Adrenal gland (tissue), 12 donors: ENCODE results near the gene SPP1. TPM values are rescaled to one million over a fixed set of nuclear protein-coding genes. Genes with fewer than 3 reads are reported as not detected.

Experiments used
- DNase-seq, 7 donors: peaks; one replicate each; pipeline ENCODE4 v3.0.0-alpha.2; 2019 to 2020
- H3K27ac ChIP-seq, 5 donors: fragments of 200-600 bp; sonication (generic) in 4 of 5; 1 replicate in 3 of 5; 2 replicates in 2 of 5; pipeline versions ENCODE4 v1.5.1 to v1.8.0; 2016 to 2020; ENCODE audit warnings: mild to moderate bottlenecking in 1 of 5
- H3K27me3 ChIP-seq: fragments of 200-600 bp; 2 replicates; pipeline ENCODE4 v1.8.0; 2021
- H3K36me3 ChIP-seq, 2 donors: fragments of 200-600 bp; replicated peaks in 1 of 2; 1 replicate in 1 of 2; 2 replicates in 1 of 2; pipeline versions ENCODE4 v1.5.1 to v1.8.0; 2018 to 2022
- H3K4me1 ChIP-seq, 2 donors: fragments of 200-600 bp; replicated peaks in 1 of 2; 1 replicate in 1 of 2; 2 replicates in 1 of 2; pipeline versions ENCODE4 v1.5.1 to v1.8.0; 2018 to 2021
- H3K4me3 ChIP-seq, 4 donors: fragments of 200-600 bp; sonication (generic) in 3 of 4; one replicate each; pipeline ENCODE4 v1.5.1; 2016 to 2018
- H3K9me3 ChIP-seq, 3 donors: fragments of 200-600 bp; sonication (generic) in 1 of 3; replicated peaks in 1 of 3; 1 replicate in 2 of 3; 2 replicates in 1 of 3; pipeline versions ENCODE4 v1.5.1 to v1.8.0; 2016 to 2021
- CTCF ChIP-seq, 6 experiments: fragments of 450-650 bp in 4 of 6; fragments of 200-600 bp in 2 of 6; sonication (generic) in 1 of 6; IDR thresholded peaks; 1 replicate in 5 of 6; 2 replicates in 1 of 6; pipeline versions ENCODE4 v1.5.1 to v1.8.0; 2016 to 2021; ENCODE audit warnings: antibody characterized with exemption in 6 of 6, mild to moderate bottlenecking in 2 of 6, moderate library complexity in 1 of 6
- POLR2A ChIP-seq, 2 donors: fragments of 450-650 bp; IDR thresholded peaks; one replicate each; pipeline ENCODE4 v1.6.1; 2017; ENCODE audit warnings: antibody characterized with exemption in 2 of 2, mild to moderate bottlenecking in 2 of 2, moderate library complexity in 1 of 2
- WGBS, 4 donors: extraction: QIAGEN DNeasy Blood & Tissue Kit in 2 of 4; methylation state at CpG; one replicate each; pipeline versions ENCODE4 v1.1.5 to v1.1.7; 2013 to 2017; 5-methylcytosine and 5-hydroxymethylcytosine counted together
- intact Hi-C, 2 donors: fragments of 100-400 bp; cut with DNase I; formaldehyde crosslinking; loops; one replicate each; pipeline versions ENCODE4 v1.14.1 to v1.15.0; 2022 to 2023
- polyA plus RNA-seq, 3 donors: library from polyadenylated mRNA; stranded (reverse); fragments of 200-250 nt in 2 of 3; fragments of 350-450 nt in 1 of 3; fragmentation: Illumina TruSeq in 1 of 3; extraction: RNeasy Lipid Tissue Mini Kit (QIAGEN cat#74804) in 1 of 3; gene quantifications; one replicate each; pipeline ENCODE4 v1.2.3, GENCODE V29; 2013 to 2014
- total RNA-seq, 9 donors: library from RNA; depleted of rRNA in 4 of 9; stranded (reverse); fragments of >200 nt in 4 of 9; fragments of 120-200 nt in 1 of 9; fragmentation: NEBNext Ultra II Directional in 1 of 9; extraction: Animal tissue kit (Norgen Biotek cat#: 25700) in 1 of 9; gene quantifications; one replicate each; pipeline versions ENCODE4 v1.1.0 to v1.2.4, GENCODE V29; 2013 to 2023
- donor health status: healthy with polysubstance abuse.
- donor health status: Bipolar disorder and iron deficiency.
- donor health status: DM: yes; HTN: yes; CAD: no.
- donor health status: DM: no; HTN: no; CAD: no.
- donor health status: DM: no; HTN: no; CAD: no.
- donor health status: DM: yes; HTN: yes; CAD: no.

Gene SPP1
- total and polyA plus RNA-seq, 12 donors: 5.2 to 166 (median 39.3) TPM

- intact Hi-C loops: no loop called here
- 77 to 88% (median 78%) methylated on average over 3 of the region's 3 CpGs for WGBS, 4 donors
- Histone ChIP-seq H3K36me3 (no peaks in the 10 kb centered on the region), H3K27ac (no peak overlapping the region), H3K9me3 (no peaks in the 10 kb centered on the region), H3K4me1 (peaks cover 0 to 3% of the 10 kb centered on the region in 2 donors), H3K27me3 (no peaks in the 10 kb centered on the region), H3K4me3 (no peak overlapping the region)
- DNase-seq: no peak
- TF ChIP-seq CTCF (IDR thresholded peaks at IDR 0.05) (no peak), POLR2A (IDR thresholded peaks at IDR 0.05) (no peak)
These were observed 26.4 kb downstream of the SPP1 start for GRCh38 chr4:88001871-88002270.

GRCh38 chr4:88002786-88003185 is 27.3 kb downstream of the SPP1 start:
- intact Hi-C loops: no loop called here
- no peaks in the 10 kb centered on the region for H3K9me3 ChIP-seq
- H3K27me3 ChIP-seq: no peaks in the 10 kb centered on the region
- DNase-seq: no peak
- no peaks in the 10 kb centered on the region for H3K36me3 ChIP-seq
- TF ChIP-seq CTCF (IDR thresholded peaks at IDR 0.05) (no peak), POLR2A (IDR thresholded peaks at IDR 0.05) (no peak)
- whole genome bisulfite sequencing, 4 donors: 64 to 76% (median 70%) methylated on average over 4 of the region's 4 CpGs
- H3K4me3 ChIP-seq: no peak overlapping the region
- no peak overlapping the region for H3K27ac ChIP-seq
- H3K4me1 ChIP-seq: peaks cover 0 to 7% of the 10 kb centered on the region in 2 donors

GRCh38 chr4:88003261-88003660 is 27.7 kb downstream of the SPP1 start:
- intact Hi-C loops: no loop called here
- Histone ChIP-seq H3K4me1 (peaks cover 0 to 7% of the 10 kb centered on the region in 2 donors), H3K9me3 (no peaks in the 10 kb centered on the region), H3K27ac (no peak overlapping the region), H3K36me3 (no peaks in the 10 kb centered on the region), H3K4me3 (no peak overlapping the region), H3K27me3 (no peaks in the 10 kb centered on the region)
- WGBS, 4 donors: 52 to 79% (median 68%) methylated on average over 3 of the region's 3 CpGs
- no peak for DNase-seq
- TF ChIP-seq CTCF (IDR thresholded peaks at IDR 0.05): no peak
- TF ChIP-seq POLR2A (IDR thresholded peaks at IDR 0.05): no peak

- TF ChIP-seq POLR2A (IDR thresholded peaks at IDR 0.05): no peak
- TF ChIP-seq CTCF (IDR thresholded peaks at IDR 0.05): no peak
- Histone ChIP-seq H3K36me3 (no peaks in the 10 kb centered on the region), H3K4me3 (no peak overlapping the region), H3K27me3 (no peaks in the 10 kb centered on the region), H3K27ac (no peak overlapping the region), H3K4me1 (peaks cover 3 to 20% of the 10 kb centered on the region in 2 donors), H3K9me3 (no peaks in the 10 kb centered on the region)
- intact Hi-C loops: no loop called here
- 76 to 90% (median 81%) methylated on average over 2 of the region's 2 CpGs for WGBS, 4 donors
- DNase-seq: no peak
These were observed 29.6 kb downstream of the SPP1 start for GRCh38 chr4:88005076-88005475.
